GM23338 (cell line): Measurements from ENCODE around the gene SPRR2E.

Source experiments
- CREB1 ChIP-seq: fragments of 250-450 bp; sonication (Bioruptor Pico); IDR thresholded peaks from 2 replicates; pipeline ENCODE4 v1.5.0; 2020; ENCODE audit warnings: low read depth, mild to moderate bottlenecking, moderate library complexity
- CTCF ChIP-seq, 2 experiments: fragments of 200-600 bp in 1 of 2; sonication (generic) in 1 of 2; conservative IDR thresholded peaks; 2 replicates each; pipeline versions ENCODE4 v1.5.1 to v1.6.1; 2016 to 2017; ENCODE audit warnings: antibody characterized with exemption in 2 of 2, low read depth in 2 of 2, mild to moderate bottlenecking in 2 of 2, moderate library complexity in 1 of 2
- EZH2 ChIP-seq: fragments of 200-600 bp; sonication (generic); IDR thresholded peaks from one replicate; pipeline ENCODE4 v1.8.0; 2017; ENCODE audit warnings: antibody characterized with exemption, mild to moderate bottlenecking, low read depth; ENCODE audit not compliant: unreplicated experiment
- EZH2phosphoT487 ChIP-seq: fragments of 200-600 bp; sonication (generic); IDR thresholded peaks from one replicate; pipeline ENCODE4 v1.8.1; 2018; ENCODE audit warnings: antibody characterized with exemption; ENCODE audit not compliant: unreplicated experiment
- JUNB ChIP-seq: IDR thresholded peaks from one replicate; pipeline ENCODE4 v1.6.1; 2016; ENCODE audit warnings: antibody characterized with exemption; ENCODE audit not compliant: unreplicated experiment
- POLR2AphosphoS5 ChIP-seq: IDR thresholded peaks from 2 replicates; pipeline ENCODE4 v1.6.1; 2016; ENCODE audit warnings: antibody characterized with exemption, low read depth
- ZNF114 ChIP-seq: fragments of 250-450 bp; sonication (Bioruptor Pico); IDR thresholded peaks from 2 replicates; pipeline ENCODE4 v1.5.0; 2020; ENCODE audit warnings: mild to moderate bottlenecking, moderate library complexity
- ZNF331 ChIP-seq: fragments of 250-450 bp; sonication (Bioruptor Pico); IDR thresholded peaks from 2 replicates; pipeline ENCODE4 v1.5.0; 2020; ENCODE audit warnings: low read depth, mild to moderate bottlenecking, moderate library complexity
- TF ChIP-seq, protein P1 (sequence below): IDR thresholded peaks from one replicate; pipeline ENCODE4 v1.6.1; 2018; ENCODE audit warnings: antibody characterized with exemption; ENCODE audit not compliant: unreplicated experiment

GRCh38 chr1:153070243-153070642, 24.1 kb downstream of the SPRR2E start:
- TF ChIP-seq CREB1 (no peak), ZNF114 (CRISPR knock-in tag) (no peak), EZH2 (no peak), CTCF (conservative IDR thresholded peaks at IDR 0.05; ENCODE audit: low read depth in 2 of 2) (no peak), JUNB (no peak), EZH2phosphoT487 (no peak), ZNF331 (CRISPR knock-in tag) (no peak), POLR2AphosphoS5 (no peak)
- TF ChIP-seq, protein P1, sequence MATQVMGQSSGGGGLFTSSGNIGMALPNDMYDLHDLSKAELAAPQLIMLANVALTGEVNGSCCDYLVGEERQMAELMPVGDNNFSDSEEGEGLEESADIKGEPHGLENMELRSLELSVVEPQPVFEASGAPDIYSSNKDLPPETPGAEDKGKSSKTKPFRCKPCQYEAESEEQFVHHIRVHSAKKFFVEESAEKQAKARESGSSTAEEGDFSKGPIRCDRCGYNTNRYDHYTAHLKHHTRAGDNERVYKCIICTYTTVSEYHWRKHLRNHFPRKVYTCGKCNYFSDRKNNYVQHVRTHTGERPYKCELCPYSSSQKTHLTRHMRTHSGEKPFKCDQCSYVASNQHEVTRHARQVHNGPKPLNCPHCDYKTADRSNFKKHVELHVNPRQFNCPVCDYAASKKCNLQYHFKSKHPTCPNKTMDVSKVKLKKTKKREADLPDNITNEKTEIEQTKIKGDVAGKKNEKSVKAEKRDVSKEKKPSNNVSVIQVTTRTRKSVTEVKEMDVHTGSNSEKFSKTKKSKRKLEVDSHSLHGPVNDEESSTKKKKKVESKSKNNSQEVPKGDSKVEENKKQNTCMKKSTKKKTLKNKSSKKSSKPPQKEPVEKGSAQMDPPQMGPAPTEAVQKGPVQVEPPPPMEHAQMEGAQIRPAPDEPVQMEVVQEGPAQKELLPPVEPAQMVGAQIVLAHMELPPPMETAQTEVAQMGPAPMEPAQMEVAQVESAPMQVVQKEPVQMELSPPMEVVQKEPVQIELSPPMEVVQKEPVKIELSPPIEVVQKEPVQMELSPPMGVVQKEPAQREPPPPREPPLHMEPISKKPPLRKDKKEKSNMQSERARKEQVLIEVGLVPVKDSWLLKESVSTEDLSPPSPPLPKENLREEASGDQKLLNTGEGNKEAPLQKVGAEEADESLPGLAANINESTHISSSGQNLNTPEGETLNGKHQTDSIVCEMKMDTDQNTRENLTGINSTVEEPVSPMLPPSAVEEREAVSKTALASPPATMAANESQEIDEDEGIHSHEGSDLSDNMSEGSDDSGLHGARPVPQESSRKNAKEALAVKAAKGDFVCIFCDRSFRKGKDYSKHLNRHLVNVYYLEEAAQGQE = no peak
